Sigmoid colon (tissue), 7 donors: Measurements from ENCODE around the gene JAM2. TPM values are rescaled to one million over a fixed set of nuclear protein-coding genes. Genes with fewer than 3 reads are reported as not detected.
A peak's percentile ranks its signal among the peaks of the same experiment; 100 is the strongest.

Source experiments
- DNase-seq: peaks from one replicate; pipeline ENCODE4 v3.0.0-alpha.2; 2019
- H3K27ac ChIP-seq, 4 donors: fragments of 200-600 bp; sonication (generic); one replicate each; pipeline ENCODE4 v1.5.1; 2016 to 2019; ENCODE audit warnings: mild to moderate bottlenecking in 1 of 4
- H3K27me3 ChIP-seq, 3 donors: fragments of 200-600 bp; sonication (generic); one replicate each; pipeline ENCODE4 v1.5.1; 2019; ENCODE audit warnings: mild to moderate bottlenecking in 1 of 3
- H3K36me3 ChIP-seq, 4 donors: fragments of 200-600 bp; sonication (generic); one replicate each; pipeline ENCODE4 v1.5.1; 2016 to 2019
- H3K4me1 ChIP-seq, 4 donors: fragments of 200-600 bp; sonication (generic); one replicate each; pipeline ENCODE4 v1.5.1; 2017 to 2019
- H3K4me3 ChIP-seq, 4 donors: fragments of 200-600 bp; sonication (generic); one replicate each; pipeline ENCODE4 v1.5.1; 2017 to 2019; ENCODE audit warnings: mild to moderate bottlenecking in 2 of 4, moderate library complexity in 1 of 4
- H3K9me3 ChIP-seq, 4 donors: fragments of 200-600 bp in 3 of 4; sonication (generic) in 3 of 4; one replicate each; pipeline versions ENCODE4 v1.5.1 to v1.6.1; 2013 to 2019
- CTCF ChIP-seq, 4 experiments: fragments of 450-650 bp in 3 of 4; fragments of 200-600 bp in 1 of 4; IDR thresholded peaks; one replicate each; pipeline ENCODE4 v1.5.1; 2016 to 2019; ENCODE audit warnings: antibody characterized with exemption in 4 of 4, mild to moderate bottlenecking in 3 of 4, moderate library complexity in 2 of 4
- EP300 ChIP-seq, 4 donors: sonication (generic); formaldehyde crosslinking; IDR thresholded peaks; one replicate each; pipeline ENCODE4 v1.6.1; 2017; ENCODE audit warnings: antibody characterized with exemption in 4 of 4
- POLR2A ChIP-seq, 2 donors: fragments of 450-650 bp; IDR thresholded peaks; one replicate each; pipeline ENCODE4 v1.6.1; 2016; ENCODE audit warnings: antibody characterized with exemption in 2 of 2, mild to moderate bottlenecking in 2 of 2, moderate library complexity in 2 of 2
- POLR2AphosphoS5 ChIP-seq, 4 donors: sonication (generic); formaldehyde crosslinking; IDR thresholded peaks; one replicate each; pipeline ENCODE4 v1.6.1; 2017; ENCODE audit warnings: antibody characterized with exemption in 4 of 4
- WGBS, 2 donors: extraction: QIAGEN DNeasy Blood & Tissue Kit; methylation state at CpG; one replicate each; pipeline ENCODE4 v1.1.7; 2013; 5-methylcytosine and 5-hydroxymethylcytosine counted together
- intact Hi-C: fragments of 100-400 bp; cut with DNase I; formaldehyde crosslinking; loops from one replicate; pipeline ENCODE4 v1.15.1; 2023
- polyA plus RNA-seq, 3 donors: library from polyadenylated mRNA; stranded (reverse); fragments of 200-250 nt; gene quantifications; one replicate each; pipeline ENCODE4 v1.2.3, GENCODE V29; 2013
- total RNA-seq, 4 donors: library from RNA; depleted of rRNA; stranded (reverse); fragments of >200 nt; gene quantifications; one replicate each; pipeline ENCODE4 v1.1.0, GENCODE V29; 2016
- donor health status: healthy with polysubstance abuse.
- donor health status: Bipolar disorder and iron deficiency.
- donor health status: healthy.

The JAM2 gene
- total and polyA plus RNA-seq, 7 donors, result 0.46 to 31.6 (median 13.0) TPM

- Histone ChIP-seq H3K4me1 (peaks cover 0 to 46% (median 38%) of the 10 kb centered on the region in 4 donors), H3K4me3 (no peak overlapping the region), H3K36me3 (no peaks in the 10 kb centered on the region), H3K9me3 (no peaks in the 10 kb centered on the region), H3K27me3 (peaks cover 0 to 11% (median 3%) of the 10 kb centered on the region in 3 donors), H3K27ac (no peak overlapping the region)
- no peak for DNase-seq
- WGBS, 2 donors, result 87 to 90% methylated on average over 4 of the region's 4 CpGs
- intact Hi-C loops, result no loop called here
- TF ChIP-seq CTCF (IDR thresholded peaks at IDR 0.05) (no peak), EP300 (IDR thresholded peaks at IDR 0.05) (no peak), POLR2A (IDR thresholded peaks at IDR 0.05) (no peak), POLR2AphosphoS5 (IDR thresholded peaks at IDR 0.05) (no peak)
These were observed 4.4 kb downstream of the JAM2 start for GRCh38 chr21:25643486-25643885.

- no peak for DNase-seq
- Histone ChIP-seq H3K27ac (peak overlapping the region in 3 of 4 donors; percentile 1 to 51 (median 36)), H3K4me3 (no peak overlapping the region), H3K27me3 (no peaks in the 10 kb centered on the region), H3K9me3 (no peaks in the 10 kb centered on the region), H3K4me1 (peaks cover 0 to 28% (median 24%) of the 10 kb centered on the region in 4 donors), H3K36me3 (no peaks in the 10 kb centered on the region)
- peak in 3 of 4 donors; percentile 6 to 18 (median 15) for TF ChIP-seq POLR2AphosphoS5 (IDR thresholded peaks at IDR 0.05)
- no peak for TF ChIP-seq POLR2A (IDR thresholded peaks at IDR 0.05)
- TF ChIP-seq EP300 (IDR thresholded peaks at IDR 0.05), result no peak
- TF ChIP-seq CTCF (IDR thresholded peaks at IDR 0.05), result no peak
- WGBS, 2 donors, result 73 to 75% methylated on average over 1 of the region's 1 CpG
- intact Hi-C loops, result no loop called here
These were observed 7.4 kb downstream of the JAM2 start for GRCh38 chr21:25646474-25646873.

- Histone ChIP-seq H3K27me3 (no peaks in the 10 kb centered on the region), H3K36me3 (no peaks in the 10 kb centered on the region), H3K4me1 (peaks cover 0 to 28% (median 24%) of the 10 kb centered on the region in 4 donors), H3K9me3 (no peaks in the 10 kb centered on the region), H3K4me3 (no peak overlapping the region), H3K27ac (peak overlapping the region in 1 of 4 donors; percentile 24)
- TF ChIP-seq CTCF (IDR thresholded peaks at IDR 0.05) (no peak), POLR2AphosphoS5 (IDR thresholded peaks at IDR 0.05) (no peak), POLR2A (IDR thresholded peaks at IDR 0.05) (no peak), EP300 (IDR thresholded peaks at IDR 0.05) (no peak)
- WGBS, 2 donors, result 42 to 67% methylated on average over 5 of the region's 5 CpGs
- no peak for DNase-seq
- intact Hi-C loops, result no loop called here
These were observed 8.6 kb downstream of the JAM2 start for GRCh38 chr21:25647647-25648046.

GRCh38 chr21:25649146-25649545 is 10.1 kb downstream of the JAM2 start:
- H3K4me3 ChIP-seq, result no peak overlapping the region
- intact Hi-C loops, result no loop called here
- H3K4me1 ChIP-seq, result peaks cover 0 to 28% (median 24%) of the 10 kb centered on the region in 4 donors
- no peak overlapping the region for H3K27ac ChIP-seq
- no peaks in the 10 kb centered on the region for H3K9me3 ChIP-seq
- 84 to 86% methylated on average over 7 of the region's 7 CpGs for WGBS, 2 donors
- H3K27me3 ChIP-seq, result no peaks in the 10 kb centered on the region
- H3K36me3 ChIP-seq, result no peaks in the 10 kb centered on the region
- DNase-seq, result no peak
- TF ChIP-seq POLR2AphosphoS5 (IDR thresholded peaks at IDR 0.05) (no peak), CTCF (IDR thresholded peaks at IDR 0.05) (no peak), EP300 (IDR thresholded peaks at IDR 0.05) (no peak), POLR2A (IDR thresholded peaks at IDR 0.05) (no peak)

GRCh38 chr21:25656412-25656811 is 17.4 kb downstream of the JAM2 start:
- no peak for DNase-seq
- intact Hi-C loops, result no loop called here
- 92 to 93% methylated on average over 2 of the region's 2 CpGs for WGBS, 2 donors
- Histone ChIP-seq H3K27me3 (no peaks in the 10 kb centered on the region), H3K9me3 (no peaks in the 10 kb centered on the region), H3K4me3 (no peak overlapping the region), H3K4me1 (no peaks in the 10 kb centered on the region), H3K36me3 (no peaks in the 10 kb centered on the region), H3K27ac (no peak overlapping the region)
- no peak for TF ChIP-seq POLR2AphosphoS5 (IDR thresholded peaks at IDR 0.05)
- TF ChIP-seq CTCF (IDR thresholded peaks at IDR 0.05), result no peak
- TF ChIP-seq POLR2A (IDR thresholded peaks at IDR 0.05), result no peak
- TF ChIP-seq EP300 (IDR thresholded peaks at IDR 0.05), result no peak
